Liver (tissue), 3 donors: ENCODE data around the gene LDLRAD4.

Experiments
- EGR1 ChIP-seq, 2 donors: IDR thresholded peaks; 2 replicates each; pipeline ENCODE4 v1.6.1; 2016 to 2018; ENCODE audit warnings: antibody characterized with exemption in 2 of 2, low read depth in 2 of 2
- FOXA1 ChIP-seq: IDR thresholded peaks from 2 replicates; pipeline ENCODE4 v1.6.1; 2016; ENCODE audit warnings: antibody characterized with exemption
- GABPA ChIP-seq, 2 donors: IDR thresholded peaks in 1 of 2; conservative IDR thresholded peaks in 1 of 2; 2 replicates each; pipeline ENCODE4 v1.6.1; 2016; ENCODE audit warnings: antibody characterized with exemption in 2 of 2, mild to moderate bottlenecking in 1 of 2, moderate library complexity in 1 of 2
- HNF4A ChIP-seq, 2 donors: conservative IDR thresholded peaks; 2 replicates each; pipeline ENCODE4 v1.6.1; 2016; ENCODE audit warnings: antibody characterized with exemption in 2 of 2, mild to moderate bottlenecking in 2 of 2
- JUND ChIP-seq, 2 donors: IDR thresholded peaks; 2 replicates each; pipeline ENCODE4 v1.6.1; 2016; ENCODE audit warnings: antibody characterized with exemption in 2 of 2
- RAD21 ChIP-seq, 2 donors: IDR thresholded peaks; 2 replicates each; pipeline ENCODE4 v1.6.1; 2016; ENCODE audit warnings: antibody characterized with exemption in 2 of 2, mild to moderate bottlenecking in 2 of 2
- SP1 ChIP-seq: IDR thresholded peaks from 2 replicates; pipeline ENCODE4 v1.6.1; 2018; ENCODE audit warnings: antibody characterized with exemption, mild to moderate bottlenecking
- TAF1 ChIP-seq: conservative IDR thresholded peaks from 2 replicates; pipeline ENCODE4 v1.6.1; 2016; ENCODE audit warnings: antibody characterized with exemption, mild to moderate bottlenecking
- YY1 ChIP-seq: IDR thresholded peaks from 2 replicates; pipeline ENCODE4 v1.6.1; 2016; ENCODE audit warnings: antibody characterized with exemption, mild to moderate bottlenecking
- TF ChIP-seq, protein P1 (sequence below): IDR thresholded peaks from 2 replicates; pipeline ENCODE4 v1.6.1; 2016; ENCODE audit warnings: antibody characterized with exemption
- TF ChIP-seq, protein P2 (sequence below): fragments of 150-350 bp; IDR thresholded peaks from 2 replicates; pipeline ENCODE4 v1.5.1; 2017; ENCODE audit warnings: improper control_type of control experiment, low read depth, low read length; ENCODE audit not compliant: missing input control
- TF ChIP-seq, protein P3 (sequence below): IDR thresholded peaks from 2 replicates; pipeline ENCODE4 v1.6.1; 2016; ENCODE audit warnings: antibody characterized with exemption, mild to moderate bottlenecking
- TF ChIP-seq, protein P4 (sequence below): IDR thresholded peaks from 2 replicates; pipeline ENCODE4 v1.6.1; 2016; ENCODE audit warnings: antibody characterized with exemption
- TF ChIP-seq, protein P5 (sequence below): IDR thresholded peaks from 2 replicates; pipeline ENCODE4 v1.6.1; 2016; ENCODE audit warnings: antibody characterized with exemption
- donor health status: healthy.
- donor health status: healthy.

DNA sequence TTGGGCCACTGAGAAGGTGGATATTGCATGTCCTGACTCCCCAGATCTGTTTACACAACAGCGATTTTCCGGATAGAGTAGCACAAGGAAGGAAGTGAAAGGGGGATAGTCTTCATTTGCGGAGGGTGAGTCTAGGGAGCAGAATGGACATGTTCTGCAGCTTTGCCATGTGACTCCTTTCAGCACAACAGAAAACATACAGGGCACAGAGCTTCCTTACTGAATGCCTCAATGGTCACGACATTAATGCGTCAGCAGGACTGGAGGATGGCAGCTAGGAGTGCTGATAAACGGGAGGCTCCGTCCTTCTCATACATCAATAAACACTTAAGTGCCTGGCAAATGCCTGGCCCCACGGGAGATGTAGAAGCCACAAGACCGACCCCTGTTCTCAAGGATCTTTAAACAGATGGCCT is 344.8 kb downstream of the LDLRAD4 start:
- TF ChIP-seq, protein P1, sequence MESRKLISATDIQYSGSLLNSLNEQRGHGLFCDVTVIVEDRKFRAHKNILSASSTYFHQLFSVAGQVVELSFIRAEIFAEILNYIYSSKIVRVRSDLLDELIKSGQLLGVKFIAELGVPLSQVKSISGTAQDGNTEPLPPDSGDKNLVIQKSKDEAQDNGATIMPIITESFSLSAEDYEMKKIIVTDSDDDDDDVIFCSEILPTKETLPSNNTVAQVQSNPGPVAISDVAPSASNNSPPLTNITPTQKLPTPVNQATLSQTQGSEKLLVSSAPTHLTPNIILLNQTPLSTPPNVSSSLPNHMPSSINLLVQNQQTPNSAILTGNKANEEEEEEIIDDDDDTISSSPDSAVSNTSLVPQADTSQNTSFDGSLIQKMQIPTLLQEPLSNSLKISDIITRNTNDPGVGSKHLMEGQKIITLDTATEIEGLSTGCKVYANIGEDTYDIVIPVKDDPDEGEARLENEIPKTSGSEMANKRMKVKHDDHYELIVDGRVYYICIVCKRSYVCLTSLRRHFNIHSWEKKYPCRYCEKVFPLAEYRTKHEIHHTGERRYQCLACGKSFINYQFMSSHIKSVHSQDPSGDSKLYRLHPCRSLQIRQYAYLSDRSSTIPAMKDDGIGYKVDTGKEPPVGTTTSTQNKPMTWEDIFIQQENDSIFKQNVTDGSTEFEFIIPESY, result no peak
- TF ChIP-seq, protein P2, sequence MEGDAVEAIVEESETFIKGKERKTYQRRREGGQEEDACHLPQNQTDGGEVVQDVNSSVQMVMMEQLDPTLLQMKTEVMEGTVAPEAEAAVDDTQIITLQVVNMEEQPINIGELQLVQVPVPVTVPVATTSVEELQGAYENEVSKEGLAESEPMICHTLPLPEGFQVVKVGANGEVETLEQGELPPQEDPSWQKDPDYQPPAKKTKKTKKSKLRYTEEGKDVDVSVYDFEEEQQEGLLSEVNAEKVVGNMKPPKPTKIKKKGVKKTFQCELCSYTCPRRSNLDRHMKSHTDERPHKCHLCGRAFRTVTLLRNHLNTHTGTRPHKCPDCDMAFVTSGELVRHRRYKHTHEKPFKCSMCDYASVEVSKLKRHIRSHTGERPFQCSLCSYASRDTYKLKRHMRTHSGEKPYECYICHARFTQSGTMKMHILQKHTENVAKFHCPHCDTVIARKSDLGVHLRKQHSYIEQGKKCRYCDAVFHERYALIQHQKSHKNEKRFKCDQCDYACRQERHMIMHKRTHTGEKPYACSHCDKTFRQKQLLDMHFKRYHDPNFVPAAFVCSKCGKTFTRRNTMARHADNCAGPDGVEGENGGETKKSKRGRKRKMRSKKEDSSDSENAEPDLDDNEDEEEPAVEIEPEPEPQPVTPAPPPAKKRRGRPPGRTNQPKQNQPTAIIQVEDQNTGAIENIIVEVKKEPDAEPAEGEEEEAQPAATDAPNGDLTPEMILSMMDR, result no peak
- TF ChIP-seq SP1, result peak; percentile 16
- TF ChIP-seq GABPA (IDR thresholded peaks at IDR 0.05 in 1 of 2, conservative IDR thresholded peaks at IDR 0.05 in 1 of 2), result no peak
- peak; percentile 11 for TF ChIP-seq YY1
- TF ChIP-seq RAD21 (IDR thresholded peaks at IDR 0.05), result no peak
- TF ChIP-seq, protein P3, sequence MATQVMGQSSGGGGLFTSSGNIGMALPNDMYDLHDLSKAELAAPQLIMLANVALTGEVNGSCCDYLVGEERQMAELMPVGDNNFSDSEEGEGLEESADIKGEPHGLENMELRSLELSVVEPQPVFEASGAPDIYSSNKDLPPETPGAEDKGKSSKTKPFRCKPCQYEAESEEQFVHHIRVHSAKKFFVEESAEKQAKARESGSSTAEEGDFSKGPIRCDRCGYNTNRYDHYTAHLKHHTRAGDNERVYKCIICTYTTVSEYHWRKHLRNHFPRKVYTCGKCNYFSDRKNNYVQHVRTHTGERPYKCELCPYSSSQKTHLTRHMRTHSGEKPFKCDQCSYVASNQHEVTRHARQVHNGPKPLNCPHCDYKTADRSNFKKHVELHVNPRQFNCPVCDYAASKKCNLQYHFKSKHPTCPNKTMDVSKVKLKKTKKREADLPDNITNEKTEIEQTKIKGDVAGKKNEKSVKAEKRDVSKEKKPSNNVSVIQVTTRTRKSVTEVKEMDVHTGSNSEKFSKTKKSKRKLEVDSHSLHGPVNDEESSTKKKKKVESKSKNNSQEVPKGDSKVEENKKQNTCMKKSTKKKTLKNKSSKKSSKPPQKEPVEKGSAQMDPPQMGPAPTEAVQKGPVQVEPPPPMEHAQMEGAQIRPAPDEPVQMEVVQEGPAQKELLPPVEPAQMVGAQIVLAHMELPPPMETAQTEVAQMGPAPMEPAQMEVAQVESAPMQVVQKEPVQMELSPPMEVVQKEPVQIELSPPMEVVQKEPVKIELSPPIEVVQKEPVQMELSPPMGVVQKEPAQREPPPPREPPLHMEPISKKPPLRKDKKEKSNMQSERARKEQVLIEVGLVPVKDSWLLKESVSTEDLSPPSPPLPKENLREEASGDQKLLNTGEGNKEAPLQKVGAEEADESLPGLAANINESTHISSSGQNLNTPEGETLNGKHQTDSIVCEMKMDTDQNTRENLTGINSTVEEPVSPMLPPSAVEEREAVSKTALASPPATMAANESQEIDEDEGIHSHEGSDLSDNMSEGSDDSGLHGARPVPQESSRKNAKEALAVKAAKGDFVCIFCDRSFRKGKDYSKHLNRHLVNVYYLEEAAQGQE, result no peak
- no peak for TF ChIP-seq TAF1
- TF ChIP-seq, protein P4, sequence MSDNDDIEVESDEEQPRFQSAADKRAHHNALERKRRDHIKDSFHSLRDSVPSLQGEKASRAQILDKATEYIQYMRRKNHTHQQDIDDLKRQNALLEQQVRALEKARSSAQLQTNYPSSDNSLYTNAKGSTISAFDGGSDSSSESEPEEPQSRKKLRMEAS, result no peak
- no peak for TF ChIP-seq EGR1 (IDR thresholded peaks at IDR 0.05; ENCODE audit: low read depth in 2 of 2)
- no peak for TF ChIP-seq HNF4A (conservative IDR thresholded peaks at IDR 0.05)
- no peak for TF ChIP-seq FOXA1
- TF ChIP-seq, protein P5, sequence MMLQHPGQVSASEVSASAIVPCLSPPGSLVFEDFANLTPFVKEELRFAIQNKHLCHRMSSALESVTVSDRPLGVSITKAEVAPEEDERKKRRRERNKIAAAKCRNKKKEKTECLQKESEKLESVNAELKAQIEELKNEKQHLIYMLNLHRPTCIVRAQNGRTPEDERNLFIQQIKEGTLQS, result no peak
- TF ChIP-seq JUND (IDR thresholded peaks at IDR 0.05), result no peak
